HG02938 (cell line): ENCODE measurements around the gene FBXL19.
"Not testable (repeated sequence)": the region's sequence is repeated elsewhere in the genome, so short reads cannot be mapped to it uniquely, and the experiment has no call there.

ENCODE experiments used
- ATAC-seq: cut with Tn5 transposase; IDR thresholded peaks from one replicate; pipeline ENCODE4 v1.9.1; 2021; ENCODE audit warnings: mild to moderate bottlenecking, moderate library complexity; ENCODE audit not compliant: unreplicated experiment

The FBXL19 gene

DNA sequence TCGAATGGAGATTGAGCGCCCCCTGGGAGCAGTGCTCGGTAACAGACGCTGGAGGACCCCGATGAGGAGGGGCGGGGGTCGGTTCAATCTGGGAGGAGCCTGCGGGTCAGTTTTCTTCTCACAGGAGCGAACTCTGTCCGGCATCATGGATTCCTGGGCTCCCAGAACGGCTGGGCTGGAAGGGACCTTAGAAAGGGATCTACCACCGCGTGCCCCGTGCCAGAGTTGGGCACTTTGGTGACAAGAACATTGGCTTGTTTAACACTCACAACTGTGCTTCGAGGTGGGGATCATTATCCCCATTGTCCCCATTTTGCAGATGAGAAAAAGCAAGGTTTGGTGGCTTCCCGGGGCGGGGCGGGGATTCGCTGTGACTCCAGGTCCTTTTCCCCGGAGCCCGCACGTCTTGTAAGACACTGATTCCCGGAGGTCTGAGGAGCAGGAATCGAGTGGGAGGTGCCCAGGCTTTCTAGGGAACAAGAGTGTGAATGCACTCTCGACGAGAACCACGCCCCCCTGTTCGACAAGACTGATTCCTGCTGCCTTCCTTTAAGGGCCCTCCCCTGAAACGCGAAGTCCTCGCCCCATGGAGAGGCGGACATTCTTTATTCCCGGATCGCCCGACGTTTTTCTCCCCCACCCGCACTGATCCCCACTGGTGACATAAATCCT lies 1.5 kb upstream of the FBXL19 start:
- ATAC-seq = no peak

DNA sequence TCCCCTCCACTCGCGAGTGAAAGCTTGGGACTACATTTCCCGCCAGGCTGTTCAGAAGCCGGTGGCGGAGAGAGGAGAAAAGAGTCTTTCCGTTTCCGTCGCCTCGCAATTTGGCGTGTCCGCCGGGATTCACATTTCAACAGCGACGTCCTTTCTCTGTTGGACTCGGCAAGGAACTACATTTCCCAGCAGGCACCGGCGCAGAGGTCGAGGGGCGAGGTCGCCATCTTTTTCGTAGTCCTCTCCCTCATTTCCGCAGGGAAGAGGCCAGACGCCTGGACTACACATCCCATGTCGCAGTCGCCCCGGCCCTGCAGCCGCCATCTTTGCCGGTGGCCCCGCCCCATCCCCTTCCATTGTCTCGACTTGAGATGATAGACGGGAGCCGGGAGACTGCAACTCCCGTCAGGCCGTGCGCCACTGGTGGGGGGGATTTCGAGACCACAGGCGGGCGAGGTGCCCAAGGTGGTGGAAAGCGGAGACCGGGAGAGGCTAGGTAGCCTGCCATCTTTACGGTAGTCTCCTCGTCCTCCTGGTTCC lies 882 bp upstream of the FBXL19 start:
- peak; percentile 75 for ATAC-seq

DNA sequence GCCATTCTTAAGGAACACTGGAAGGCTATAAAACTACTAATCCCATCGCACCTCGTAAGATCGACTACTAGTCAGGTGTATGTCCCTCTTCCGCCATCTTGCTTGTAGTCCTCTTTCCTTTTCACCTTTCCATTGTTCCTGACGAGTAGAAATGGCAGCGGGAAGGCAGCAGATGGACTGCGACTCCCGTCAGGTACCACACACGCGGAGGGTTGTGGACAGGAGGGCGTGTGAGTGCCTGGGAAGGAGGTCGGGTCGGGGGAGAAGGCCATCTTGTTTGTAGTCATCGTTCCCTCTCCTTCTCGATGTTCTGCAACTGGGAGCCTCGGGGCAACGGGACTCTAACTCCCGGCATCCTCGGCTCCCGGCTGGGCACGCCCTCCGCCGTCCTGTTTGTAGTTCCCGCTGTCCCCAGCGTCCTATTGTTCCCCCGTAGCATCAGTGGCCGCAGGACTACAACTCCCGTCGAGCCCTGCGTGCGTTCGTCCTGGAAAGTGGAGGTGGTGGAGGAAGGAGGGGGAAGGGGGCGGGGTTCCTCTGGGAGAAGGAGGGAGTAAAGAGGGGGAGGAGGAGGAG lies 324 bp upstream of the FBXL19 start:
- ATAC-seq = peak; percentile 63

DNA sequence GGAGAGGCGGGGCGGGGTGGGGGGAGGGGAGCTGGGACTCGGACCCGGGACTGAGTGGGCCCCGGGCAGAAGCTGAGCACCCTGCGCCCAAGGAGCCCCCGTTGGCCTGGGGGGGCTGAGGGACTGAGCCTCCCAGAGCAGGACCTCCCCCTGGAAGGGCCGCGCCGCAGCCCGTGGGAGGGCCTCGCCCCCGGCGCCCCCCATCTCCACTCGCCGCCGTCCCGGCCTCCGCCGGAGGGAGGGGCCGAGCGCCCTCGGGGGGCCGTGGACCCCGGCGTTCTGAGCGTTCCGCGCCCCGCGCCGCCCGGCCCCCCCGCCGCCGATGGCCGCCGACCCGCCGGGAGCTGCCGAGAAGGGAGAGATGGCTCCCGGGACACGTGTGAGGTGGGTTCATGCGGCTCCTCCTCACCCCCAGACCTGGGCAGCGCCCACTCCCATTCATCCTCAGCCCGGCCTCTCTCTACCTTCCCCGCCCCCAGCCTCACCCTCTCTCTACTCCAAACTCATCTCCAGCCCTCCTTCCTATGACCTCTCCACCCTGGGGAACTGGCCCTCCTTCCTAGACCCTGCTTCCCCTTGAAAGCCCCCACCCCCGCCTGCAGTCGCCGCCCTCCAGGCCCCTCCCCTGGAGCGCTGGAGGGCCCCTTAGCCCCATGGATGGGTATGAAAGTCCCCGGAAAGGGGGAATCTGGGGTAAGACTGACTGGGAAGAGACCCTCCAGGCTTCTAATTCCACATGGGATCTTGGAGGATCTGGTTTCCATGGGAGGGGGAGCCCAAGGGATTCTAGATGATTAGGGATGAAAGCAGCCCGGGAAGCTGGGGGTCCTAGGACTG lies 922 bp downstream of the FBXL19 start:
- no peak for ATAC-seq

DNA sequence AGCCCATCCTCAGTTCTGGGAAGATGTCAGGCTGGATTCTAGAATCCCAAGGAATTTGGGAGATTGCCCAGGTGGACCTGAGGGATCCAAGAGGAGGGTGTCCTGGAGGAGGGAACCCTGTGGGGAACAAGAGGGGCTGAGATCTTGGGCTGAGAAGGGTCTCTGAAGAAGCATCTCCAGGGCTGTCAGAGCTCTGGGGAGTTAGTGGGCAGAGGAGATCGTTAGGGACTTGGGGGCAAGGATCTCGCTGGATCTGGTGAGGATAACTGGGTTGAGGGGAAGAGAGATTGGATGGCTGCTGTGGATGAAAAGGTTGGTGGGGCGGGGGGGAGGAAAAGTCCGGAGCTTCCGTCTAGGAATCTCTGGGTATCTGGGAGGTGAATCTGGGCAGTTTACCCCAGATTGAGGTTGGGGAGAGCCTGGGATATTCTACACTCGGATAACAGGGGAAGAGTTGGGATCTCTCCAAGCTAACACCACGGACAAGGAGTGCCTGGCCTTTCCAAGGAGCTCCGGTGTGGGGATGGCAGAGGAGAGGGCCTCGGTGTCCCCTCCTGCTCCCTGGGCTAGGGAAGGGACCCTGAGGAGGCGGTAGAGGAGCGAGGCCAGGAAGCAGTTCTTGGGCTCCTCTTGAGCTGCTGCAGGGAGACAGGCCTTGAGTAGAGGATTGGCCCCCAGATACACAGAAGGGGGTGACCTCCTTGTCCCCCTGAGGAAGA lies 1.7 kb downstream of the FBXL19 start:
- no peak for ATAC-seq

DNA sequence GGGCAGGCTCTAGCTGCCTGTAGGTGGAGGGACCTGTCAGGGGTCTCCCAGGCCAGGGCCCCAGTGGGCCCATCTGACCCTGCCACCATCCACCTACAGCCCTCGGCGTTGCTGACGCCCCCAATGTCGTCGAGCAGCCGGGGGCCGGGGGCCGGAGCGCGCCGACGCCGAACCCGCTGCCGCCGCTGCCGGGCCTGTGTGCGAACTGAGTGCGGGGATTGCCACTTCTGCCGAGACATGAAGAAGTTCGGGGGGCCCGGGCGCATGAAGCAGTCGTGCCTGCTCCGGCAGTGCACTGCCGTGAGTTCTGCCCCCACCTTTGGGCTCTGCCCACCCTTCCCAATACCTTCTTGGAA lies 2.2 kb downstream of the FBXL19 start:
- no peak for ATAC-seq

DNA sequence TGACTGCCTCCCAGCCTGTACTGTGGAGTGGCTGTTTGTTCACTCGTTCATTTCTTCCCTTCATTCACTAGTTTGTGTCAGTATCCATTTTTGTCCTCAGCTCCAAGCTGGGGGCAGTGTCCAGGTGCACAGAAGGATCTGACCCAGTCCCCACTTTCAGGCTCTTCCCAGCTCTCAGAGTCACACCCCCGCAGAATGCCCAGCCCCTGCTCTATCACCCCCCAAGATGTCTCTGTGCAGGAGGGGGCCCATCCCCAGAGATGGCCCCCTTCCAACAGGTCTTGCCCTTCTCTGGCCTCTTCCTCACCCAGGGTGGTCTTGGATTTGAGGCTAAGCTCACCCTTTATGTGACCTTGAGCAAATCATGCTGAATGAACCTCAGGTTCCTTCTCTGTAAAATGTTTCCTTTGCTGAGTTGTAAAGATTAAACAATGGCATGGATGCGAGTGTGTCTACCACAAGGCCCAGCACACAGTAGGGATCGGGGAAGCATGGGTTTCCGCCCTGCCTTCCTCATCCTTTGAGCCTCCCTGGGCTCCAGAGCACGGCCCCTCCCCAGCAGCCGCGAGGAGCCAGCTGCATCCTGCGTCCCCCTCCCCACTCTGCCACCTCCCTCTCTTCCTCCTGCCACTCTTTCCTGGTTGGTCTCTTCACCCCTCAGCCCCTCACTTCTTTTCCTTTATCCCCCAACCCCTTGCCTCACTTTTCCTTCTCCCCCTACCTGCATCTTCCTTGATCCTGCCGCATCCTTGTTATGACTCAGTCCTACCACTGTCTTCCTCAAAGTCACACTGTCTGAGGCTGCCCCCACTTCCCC lies 2.8 kb downstream of the FBXL19 start:
- ATAC-seq = no peak

DNA sequence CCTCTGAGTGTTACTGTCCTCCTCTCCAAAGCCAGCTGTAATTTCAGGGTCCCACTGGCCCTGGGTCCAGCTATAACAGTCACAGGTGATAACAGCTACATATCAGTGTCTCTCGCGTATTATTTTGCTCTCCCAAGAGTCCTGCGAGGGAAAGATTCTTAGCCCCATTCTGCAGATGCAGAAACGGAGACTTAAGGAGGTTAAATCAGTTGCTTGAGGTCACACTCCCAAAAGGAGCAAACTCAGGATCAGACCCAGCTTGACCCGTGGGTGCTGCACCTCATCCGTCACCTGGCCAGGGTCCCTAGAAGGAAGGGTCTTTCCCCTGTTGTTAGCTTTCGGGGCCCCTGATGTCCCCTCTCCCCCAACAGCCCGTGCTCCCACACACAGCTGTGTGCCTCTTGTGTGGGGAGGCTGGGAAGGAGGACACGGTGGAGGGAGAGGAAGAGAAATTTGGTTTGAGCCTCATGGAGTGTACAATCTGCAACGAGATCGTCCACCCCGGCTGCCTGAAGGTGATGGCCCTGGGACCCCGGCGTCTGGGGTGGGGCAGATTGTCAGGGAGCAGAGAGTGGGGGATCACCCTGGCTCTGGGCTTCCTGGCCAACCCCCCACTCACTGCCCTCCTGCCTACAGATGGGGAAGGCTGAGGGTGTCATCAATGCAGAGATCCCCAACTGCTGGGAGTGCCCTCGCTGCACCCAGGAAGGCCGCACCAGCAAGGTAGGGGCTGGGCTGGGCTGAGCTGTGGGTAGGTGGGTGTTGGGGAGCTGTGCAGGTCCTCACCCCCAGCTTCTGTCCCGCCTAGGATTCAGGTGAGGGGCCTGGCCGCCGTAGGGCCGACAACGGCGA lies 3.8 kb downstream of the FBXL19 start:
- ATAC-seq = no peak

DNA sequence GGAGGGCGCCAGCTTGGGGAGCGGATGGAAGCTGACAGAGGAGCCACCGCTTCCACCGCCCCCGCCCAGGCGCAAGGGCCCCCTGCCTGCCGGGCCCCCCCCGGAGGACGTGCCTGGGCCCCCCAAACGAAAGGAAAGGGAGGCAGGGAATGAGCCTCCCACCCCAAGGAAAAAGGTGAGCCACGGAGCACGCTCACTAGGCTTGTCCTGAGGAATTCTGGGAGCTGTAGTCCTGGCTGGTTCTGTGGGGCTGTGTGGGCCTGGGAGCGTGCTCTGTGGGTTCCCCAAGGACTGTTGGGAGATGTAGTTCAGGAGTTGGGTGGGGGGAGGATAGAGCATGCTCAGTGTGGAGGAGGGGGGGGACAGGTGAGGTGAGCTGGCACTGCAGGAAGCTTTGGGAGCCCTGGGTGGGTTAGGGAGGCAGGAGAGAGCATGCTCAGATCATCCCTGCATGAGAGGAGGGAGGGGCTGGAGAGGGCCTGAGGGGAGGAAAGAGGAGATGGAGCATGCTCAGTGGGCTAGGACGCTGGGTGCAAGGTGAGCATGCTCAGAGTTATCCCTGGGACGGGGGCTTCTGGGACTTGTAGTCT lies 4.5 kb downstream of the FBXL19 start:
- ATAC-seq = no peak

DNA sequence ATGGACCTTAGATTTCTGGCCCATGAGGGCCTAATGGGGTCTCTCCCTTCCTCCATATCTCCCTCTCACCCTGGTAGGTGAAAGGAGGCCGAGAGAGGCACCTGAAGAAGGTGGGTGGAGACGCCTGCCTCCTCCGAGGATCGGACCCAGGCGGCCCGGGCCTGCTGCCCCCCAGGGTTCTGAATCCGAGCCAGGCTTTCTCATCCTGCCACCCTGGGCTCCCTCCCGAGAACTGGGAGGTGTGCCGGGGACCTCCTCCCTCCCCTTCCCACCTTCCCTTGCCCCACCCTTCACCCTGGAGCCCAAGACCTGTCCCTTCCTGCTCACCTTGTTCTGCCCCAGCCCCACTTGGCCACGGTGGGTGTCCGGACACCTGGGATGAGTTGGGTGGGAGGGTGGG lies 5.0 kb downstream of the FBXL19 start:
- no peak for ATAC-seq

DNA sequence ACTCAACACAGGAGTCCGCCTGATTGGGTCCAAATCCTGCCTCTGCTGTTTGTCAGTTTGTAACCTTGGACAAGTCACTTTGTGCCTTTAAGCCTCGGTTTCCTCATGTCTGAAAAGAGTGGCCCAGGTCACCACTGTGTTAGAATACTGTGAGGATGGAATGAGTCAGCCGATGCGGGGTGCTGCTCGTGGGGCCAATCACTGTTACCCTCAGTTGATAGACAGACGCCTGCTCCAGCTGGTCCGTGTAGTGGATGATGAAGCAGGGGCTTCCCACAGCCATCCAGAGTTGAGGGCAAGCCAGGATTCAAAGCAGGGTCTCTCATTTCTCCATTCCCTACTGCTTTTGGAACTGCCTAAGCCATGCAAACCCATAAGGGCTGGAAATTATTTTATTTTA lies 5.8 kb downstream of the FBXL19 start:
- no peak for ATAC-seq

DNA sequence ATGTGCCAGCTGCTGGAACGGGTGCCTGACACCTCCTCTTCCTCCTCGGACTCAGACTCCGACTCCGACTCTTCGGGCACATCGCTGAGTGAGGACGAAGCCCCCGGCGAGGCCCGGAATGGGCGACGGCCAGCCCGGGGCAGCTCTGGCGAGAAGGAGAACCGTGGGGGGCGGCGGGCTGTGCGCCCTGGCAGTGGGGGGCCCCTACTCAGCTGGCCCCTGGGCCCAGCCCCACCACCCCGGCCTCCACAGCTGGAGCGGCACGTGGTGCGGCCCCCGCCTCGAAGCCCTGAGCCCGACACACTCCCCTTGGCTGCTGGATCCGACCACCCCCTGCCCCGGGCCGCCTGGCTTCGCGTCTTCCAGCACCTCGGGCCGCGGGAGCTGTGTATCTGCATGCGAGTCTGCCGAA lies 6.8 kb downstream of the FBXL19 start:
- ATAC-seq = no peak

DNA sequence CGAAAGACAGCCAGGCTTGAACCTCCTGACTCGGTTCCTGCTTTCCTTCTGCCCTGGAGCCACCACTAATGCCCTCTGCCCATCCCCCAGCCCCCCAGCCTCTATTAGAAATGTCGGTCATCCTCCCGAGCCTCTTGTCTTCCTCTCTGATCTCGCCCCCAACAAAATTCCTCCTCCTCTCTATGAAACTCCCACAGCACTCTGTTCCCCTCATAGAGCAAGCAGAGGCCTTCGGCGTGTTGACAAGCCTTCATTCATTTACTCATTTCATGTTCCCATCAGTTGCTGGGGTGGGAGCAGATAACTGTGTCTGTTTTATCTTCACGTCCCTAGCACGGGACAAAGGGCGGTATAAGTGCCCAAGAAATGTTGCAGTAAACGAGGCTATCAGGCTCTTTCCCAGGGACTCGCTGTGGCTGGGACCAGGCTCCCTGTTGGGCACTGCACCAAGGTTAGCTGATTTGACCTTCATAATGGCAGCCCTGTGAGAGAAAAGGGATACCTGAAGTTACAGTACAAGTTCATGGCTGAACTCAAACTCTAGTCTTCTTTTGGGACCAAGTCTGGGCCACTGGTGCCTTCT lies 7.8 kb downstream of the FBXL19 start:
- ATAC-seq = no peak

DNA sequence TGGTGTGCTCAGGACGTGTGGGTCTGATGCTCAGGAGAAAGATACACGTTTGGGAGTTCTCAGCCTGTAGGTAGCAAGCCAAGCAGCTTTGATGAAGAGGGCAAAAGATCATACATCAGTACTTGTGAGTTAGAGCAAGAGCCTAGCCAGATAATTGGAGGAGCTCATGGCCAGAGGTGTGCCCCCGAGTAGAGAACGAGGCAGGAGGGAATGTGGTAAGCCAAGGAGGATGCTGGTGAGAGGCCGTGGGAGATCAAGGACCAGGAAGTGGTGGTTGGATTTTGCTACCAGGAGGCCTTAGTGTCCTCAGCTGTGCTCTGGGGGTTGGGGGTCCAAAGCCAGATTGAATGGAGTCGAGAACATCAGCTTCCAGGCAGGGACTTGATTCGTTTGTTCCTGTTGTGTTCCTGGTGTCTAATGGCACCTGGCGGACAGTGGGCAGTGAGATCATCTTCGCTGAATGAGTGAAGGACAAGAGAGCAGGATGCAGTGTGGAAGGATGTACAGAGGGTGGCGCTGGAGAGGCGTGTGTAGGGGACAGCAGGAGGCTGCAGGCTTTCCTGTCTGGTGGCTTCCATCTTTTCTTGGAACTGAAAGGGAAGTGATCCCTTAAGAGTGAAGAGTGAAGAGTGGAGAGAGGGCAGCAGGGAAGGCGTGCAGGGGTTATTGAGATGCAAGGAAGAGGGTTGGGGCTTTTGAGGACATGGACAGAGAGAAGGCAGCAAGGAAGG lies 11.6 kb downstream of the FBXL19 start:
- ATAC-seq = no peak

DNA sequence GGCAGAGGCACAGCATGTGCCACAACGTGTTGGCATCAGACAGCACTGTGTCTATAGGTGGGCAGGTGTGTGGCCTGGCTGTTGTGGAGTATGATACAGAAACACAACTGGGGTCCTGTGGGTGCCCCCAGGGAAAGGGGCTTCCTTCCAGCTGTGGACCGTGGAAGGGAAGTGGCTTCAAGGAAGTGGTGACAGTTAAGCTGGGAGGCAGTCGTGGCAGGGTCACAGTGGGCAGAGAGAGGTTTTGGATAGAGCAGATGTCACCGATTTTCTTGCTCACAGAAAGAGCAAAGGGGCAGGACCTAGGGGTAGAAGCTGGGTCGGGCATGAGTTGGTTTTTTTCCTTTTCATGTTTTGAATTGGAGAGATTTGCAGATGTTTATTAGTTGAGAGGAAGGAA lies 14.3 kb downstream of the FBXL19 start:
- no peak for ATAC-seq

DNA sequence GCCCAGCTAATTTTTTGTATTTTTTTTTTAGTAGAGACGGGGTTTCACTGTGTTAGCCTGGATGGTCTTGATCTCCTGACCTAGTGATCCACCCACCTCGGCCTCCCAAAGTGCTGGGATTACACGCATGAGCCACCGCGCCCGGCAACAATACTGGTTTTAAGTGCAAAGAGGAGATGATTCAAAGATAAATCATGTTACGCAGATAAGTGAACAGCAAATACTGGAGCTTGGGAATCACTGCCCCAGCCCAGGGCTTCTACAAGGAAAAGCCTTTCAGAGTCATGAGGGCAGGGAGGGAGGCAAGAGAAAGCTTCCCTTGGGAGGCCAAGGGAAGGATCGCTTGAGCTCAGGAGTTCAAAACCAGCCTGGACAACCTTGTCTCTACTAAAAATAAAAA lies 16.2 kb downstream of the FBXL19 start:
- ATAC-seq = not testable (repeated sequence)

DNA sequence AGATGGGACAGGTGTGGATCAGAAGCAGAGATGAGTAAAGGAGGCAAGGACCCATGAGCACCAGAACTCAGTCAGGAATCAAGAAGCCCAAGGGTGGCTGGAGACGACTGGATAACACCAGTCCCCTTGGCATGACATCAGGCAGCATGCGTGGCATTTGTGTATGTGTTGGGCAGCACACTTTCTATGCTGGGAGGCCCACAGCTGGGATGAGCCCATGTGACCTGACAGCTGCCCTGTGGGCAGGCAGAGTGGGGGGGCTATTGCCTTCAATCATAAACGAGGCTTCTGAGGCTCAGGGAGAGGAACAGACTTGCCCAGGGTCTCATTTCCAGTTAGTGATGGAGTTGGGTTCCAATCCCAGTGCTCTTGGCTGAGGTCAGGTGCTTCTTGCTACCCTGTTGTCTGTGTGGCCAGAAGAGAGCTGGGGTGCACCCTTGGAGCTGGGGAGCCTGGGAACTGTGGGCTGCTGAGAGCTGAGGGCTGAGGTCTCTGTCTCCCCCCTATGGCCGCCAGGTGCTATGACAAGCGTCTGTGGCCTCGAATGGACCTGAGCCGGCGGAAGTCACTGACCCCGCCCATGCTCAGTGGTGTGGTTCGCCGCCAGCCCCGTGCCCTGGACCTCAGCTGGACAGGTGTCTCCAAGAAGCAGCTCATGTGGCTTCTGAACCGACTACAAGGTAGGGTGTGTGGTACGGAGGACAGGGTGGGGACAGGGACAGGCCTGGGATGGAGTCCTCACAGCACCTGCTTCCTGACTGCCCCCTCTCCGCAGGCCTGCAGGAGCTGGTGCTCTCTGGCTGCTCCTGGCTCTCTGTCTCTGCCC lies 18.4 kb downstream of the FBXL19 start:
- peak; percentile 64 for ATAC-seq
